ENCODE results near the gene THAP7.

GRCh38 chr22:21025763-21026755 is 24.1 kb upstream of the THAP7 start:
- TF ChIP-seq CTCF (IDR thresholded peaks at IDR 0.05) (no peak), EZH2phosphoT487 (IDR thresholded peaks at IDR 0.05) (no peak)

All from neural progenitor cell (in vitro differentiated cells).